SK-N-SH (cell line): ENCODE measurements around the gene WDR45.
A peak's percentile ranks its signal among the peaks of the same experiment; 100 is the strongest.

Experiments
- CTCF ChIP-seq: fragments of 200-600 bp; sonication (generic); IDR thresholded peaks from 2 replicates; pipeline ENCODE4 v1.6.1; 2017; ENCODE audit warnings: antibody characterized with exemption, mild to moderate bottlenecking, moderate library complexity
- ZBTB33 ChIP-seq: IDR thresholded peaks from 2 replicates; pipeline ENCODE4 v1.4.0; 2012; ENCODE audit warnings: low read depth, borderline replicate concordance

- TF ChIP-seq CTCF (peak; percentile 62), ZBTB33 (no peak)
These were observed 36.3 kb downstream of the WDR45 start, which contains the start of gene TFE3 for GRCh38 chrX:49043220-49043986.
